T-helper 22 cell (primary cell): Measurements from ENCODE around the gene ZFYVE21.

ENCODE experiments used
- DNase-seq: peaks from one replicate; pipeline ENCODE4 v3.0.0-alpha.2; 2020; ENCODE audit warnings: low read depth

The ZFYVE21 gene

DNA sequence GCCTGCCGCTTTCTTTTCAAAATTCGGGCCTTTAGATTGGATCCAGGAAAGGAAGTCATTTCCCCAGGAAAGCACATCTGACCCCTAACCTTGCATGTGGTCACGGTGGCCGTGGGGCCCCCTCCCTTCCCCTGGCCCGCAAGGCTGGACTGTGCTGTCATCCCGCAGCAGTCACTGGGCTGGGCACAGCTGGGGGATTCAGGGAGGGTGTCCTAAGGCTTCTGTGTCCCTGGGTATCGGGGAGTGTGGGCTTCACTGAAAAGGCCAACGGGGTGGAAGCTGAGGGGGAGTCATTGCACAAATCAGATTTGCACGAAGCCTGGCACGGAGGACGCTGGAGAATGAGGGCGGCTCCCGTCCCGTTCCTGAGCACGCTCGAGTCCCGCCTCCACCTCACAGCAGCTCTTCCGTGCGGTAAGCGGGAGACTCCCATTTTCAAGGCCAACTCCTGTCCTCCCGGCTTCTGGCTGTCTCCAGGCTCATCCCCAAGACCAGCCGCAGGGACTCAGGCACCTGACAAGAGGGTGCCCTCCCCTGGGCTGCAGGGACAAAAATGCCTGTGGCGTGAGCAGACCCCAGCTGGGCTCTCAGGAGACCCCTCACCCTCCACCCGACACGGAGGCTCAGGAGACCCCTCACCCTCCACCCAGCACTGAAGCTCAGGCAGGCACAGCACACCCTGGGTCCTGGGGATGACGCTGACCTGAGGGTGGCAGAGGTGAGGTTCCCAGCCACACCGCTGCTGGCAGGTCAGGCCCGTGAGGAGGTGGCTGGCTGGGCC lies 9.9 kb upstream of the ZFYVE21 start:
- DNase-seq: no peak

GRCh38 chr14:103706551-103707328 lies 8.9 kb upstream of the ZFYVE21 start:
- no peak for DNase-seq

GRCh38 chr14:103707329-103708263 lies 8.0 kb upstream of the ZFYVE21 start:
- DNase-seq: no peak

- DNase-seq: no peak
These were observed 6.8 kb upstream of the ZFYVE21 start for GRCh38 chr14:103708750-103709187.

- DNase-seq: no peak
These were observed 5.8 kb upstream of the ZFYVE21 start for GRCh38 chr14:103709814-103710213.

- no peak for DNase-seq
These were observed 4.7 kb upstream of the ZFYVE21 start for GRCh38 chr14:103710771-103711377.

DNA sequence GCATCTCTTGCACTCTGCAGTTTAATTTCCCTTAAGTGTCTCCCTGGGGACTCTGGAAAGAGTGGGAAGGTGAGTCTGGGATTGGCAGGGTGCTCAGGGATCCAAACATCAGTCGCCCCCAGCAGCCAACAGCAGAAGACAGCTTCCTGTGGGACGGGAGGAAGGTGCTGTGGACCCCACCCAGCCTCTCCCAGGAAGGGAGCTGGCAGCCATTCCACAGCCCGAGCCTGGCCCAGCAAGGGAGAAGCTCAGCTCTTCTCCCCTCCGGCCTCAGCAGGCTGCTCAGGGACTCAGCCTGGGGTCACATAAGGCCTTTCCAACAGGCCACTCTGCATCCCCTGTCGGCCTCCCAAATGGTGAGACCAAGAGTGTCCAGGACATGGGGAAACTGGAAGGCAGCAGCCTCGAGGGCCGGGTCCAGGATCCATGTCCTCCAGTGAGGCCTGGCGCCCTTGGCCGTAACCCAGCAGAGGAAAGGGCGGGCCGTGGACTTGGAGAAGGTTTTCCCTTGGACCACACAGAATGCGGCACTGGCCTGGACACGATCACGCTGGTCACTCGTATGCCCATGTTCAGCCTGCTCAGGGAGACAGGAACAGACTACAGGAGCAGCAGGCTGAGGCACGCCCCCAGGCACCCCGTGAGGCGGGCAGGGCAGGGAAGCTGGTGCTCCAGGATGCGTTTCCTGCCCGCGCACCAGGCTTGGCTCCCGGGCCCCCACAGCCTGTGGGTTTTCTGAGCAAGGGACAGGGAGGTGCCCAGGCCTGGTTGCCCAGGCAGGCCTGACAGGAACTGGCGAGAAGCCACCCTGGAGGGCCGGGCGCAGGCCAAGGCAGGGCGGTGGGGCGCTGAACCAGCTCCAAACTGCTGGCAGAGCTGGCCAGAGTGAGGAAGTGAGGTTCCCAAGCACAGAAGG lies 3.8 kb upstream of the ZFYVE21 start:
- no peak for DNase-seq

GRCh38 chr14:103712633-103713247 lies 2.9 kb upstream of the ZFYVE21 start:
- no peak for DNase-seq

- no peak for DNase-seq
These were observed 2.1 kb upstream of the ZFYVE21 start for GRCh38 chr14:103713304-103714062.

DNA sequence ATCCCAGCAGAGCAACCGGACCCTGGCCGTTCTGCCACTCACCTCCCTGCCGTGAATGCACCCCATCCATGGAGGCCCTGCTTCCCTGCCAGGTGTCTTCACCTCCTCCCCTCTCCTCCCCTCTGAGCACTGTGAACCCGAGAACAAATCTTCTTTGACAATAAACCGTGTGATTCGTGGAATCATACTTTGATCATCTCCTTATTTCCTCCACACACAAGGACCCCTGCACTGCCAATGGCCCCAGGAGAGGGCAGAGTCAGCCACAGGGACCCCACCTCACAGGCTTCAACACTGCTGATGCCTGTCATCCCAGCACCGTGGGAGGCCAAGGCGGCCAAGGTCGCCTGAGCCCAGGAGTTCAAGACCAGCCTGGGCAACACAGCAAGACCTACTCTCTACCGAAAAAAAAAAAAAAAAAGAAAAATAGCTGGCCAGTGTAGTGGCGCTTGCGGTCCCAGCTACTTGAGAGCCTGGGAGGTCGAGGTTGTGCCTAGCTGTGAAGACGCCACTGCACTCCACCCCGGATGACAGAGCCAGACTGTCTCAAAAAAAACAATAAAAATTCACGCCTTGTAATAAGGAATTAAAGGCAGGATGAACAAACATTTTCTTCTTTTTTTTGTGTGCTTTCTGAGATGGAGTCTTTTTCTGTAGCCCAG lies 1.4 kb upstream of the ZFYVE21 start:
- DNase-seq: no peak

GRCh38 chr14:103716091-103716801 lies 636 bp downstream of the ZFYVE21 start:
- DNase-seq: no peak

DNA sequence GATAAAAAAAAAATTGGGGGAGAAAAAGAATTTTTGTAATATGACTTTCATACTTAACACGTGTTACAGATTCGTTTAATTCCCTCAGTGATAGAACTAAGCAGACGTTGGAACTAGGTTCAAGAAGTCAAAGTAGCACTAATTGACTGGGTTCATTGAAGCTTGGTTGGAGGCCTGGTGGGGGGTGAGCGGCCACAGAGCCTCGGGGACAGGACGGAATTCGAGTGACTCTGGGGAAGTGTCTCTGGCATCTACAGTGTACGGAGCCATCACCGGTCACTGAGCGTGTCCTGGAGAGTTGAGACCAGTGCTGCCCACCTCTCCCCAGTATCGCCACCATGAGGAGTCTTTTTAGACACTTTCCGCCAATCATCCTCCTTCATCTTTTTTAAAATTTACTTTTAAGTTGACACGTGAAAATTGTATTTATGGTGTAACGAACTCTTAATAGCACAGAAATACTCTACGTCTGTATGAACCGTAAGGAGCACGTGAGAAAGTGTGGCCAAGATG lies 1.3 kb downstream of the ZFYVE21 start:
- no peak for DNase-seq

DNA sequence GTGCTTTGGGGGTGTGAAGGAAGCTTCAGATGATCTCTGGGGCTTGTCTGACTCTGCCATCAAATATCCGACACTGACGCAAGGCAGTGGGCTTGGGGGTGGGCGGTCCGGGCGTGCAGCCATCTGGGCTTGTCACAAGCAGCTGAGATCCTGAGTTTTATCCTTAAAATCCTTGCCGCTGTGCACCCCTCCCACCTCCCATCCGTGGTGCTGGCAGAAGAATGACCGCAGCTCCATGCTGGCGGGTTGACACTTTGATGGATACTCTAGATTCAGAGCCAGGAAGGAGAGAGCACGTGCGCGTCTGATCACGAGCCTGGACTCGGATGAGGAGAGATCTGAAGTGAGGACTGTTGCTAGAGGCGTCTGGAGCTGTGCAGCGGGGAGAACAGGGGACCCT lies 3.0 kb downstream of the ZFYVE21 start:
- no peak for DNase-seq

DNA sequence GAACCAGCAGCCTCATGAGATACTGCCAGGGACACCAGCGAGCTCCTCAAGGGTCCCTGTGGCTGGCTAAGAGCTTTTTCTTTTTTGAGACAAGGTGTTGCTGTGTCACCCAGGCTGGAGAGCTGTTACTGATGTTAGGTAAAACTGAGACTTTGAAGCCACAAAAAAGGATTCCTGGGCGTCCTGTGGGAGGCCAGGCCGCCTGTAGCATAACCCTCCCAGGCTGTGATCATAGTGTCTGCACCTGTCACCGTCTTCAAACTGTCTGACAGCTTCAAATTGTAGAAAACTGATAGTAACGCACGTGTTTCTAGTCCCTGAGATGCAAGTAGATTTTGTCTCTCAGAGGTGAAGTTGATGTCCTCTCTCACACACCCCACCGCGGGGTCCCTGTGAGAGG lies 4.1 kb downstream of the ZFYVE21 start:
- DNase-seq: no peak

DNA sequence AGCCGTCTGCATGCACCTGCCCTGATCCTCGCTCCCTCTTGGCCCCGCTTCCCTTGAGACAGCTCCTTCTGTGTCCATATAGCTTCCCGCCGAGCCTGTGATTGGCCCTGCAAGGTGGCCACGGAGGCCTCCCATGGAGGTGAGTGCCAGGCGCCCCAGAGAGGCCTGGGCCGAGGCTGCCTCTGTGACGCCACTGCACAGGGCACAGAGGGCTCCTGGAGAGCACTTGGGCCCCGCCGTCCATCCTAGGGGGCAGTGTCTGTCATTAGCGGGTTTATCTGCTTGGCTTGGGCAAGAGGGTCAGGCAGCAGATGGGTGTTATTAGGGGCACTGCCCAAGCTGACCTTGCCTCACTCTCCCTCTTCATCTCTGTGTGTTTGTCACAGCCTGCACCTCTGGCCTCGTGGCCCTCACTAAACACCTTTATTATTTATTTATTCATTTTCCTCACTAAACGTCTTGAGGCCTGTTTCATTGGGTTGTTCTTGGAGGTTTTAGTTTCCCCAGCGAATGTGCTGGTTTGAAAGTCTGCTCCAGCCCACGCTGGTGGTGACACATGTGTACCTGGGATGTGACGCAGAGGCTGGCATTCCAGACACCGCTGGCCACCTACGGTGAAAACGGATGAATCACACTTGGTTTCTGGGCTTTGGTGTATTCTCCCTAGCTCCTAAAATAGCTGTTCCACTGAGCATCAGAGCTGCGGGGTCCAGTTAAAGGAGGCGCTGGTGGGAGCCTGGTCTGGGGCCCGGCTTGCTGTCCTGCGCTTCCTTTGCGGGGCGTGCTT lies 5.9 kb downstream of the ZFYVE21 start:
- no peak for DNase-seq

DNA sequence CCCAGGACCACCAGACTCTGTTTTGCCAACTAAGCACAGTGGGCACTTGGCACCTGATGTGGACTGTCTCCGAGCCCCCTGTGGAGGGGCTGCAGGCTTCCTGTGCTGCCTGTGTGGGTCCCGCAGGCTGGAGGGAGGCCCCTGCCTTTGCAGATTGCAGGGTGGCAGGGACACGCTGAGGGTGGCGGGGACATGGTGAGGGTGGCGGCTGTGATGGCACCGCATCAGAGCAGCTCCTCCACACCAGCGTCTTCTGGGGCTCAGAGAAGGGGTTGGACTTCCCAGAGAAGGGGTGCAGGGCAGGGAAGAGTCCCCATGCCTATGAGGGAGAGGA lies 8.1 kb downstream of the ZFYVE21 start:
- no peak for DNase-seq

DNA sequence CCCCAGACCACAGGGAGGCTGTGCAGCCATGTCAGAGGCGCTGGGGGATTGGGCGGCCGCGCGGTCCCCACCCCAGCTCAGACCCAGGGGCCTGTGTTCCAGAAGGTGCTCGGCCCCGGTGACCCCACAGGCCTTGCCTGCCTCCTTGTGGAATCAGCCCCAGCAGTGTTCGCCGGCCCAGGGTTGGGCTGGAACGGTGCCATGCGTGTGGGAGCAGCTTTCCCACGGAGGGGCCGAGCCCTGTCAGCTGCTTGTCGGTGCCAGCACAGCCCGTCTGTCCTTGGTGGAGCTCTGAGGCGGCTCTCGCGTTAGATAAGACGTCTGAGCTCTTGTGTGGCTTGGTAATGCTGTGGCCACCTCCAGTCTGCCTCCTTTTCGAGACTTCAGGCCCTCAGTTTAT lies 8.5 kb downstream of the ZFYVE21 start:
- no peak for DNase-seq
